GM12874 (cell line): ENCODE data around the gene FPR1.

Experiments used
- CTCF ChIP-seq: IDR thresholded peaks from 2 replicates; pipeline ENCODE4 v1.5.1; 2011; ENCODE audit warnings: low read depth, mild to moderate bottlenecking, control low read depth, low read length, moderate library complexity; ENCODE audit not compliant: insufficient read depth

FPR1 gene

GRCh38 chr19:51794885-51795490, 43.3 kb upstream of the FPR1 start, which contains the start of gene FPR3:
Gene FPR3, plus strand, starts transcription at chr19:51795157. Its CDS starts 28,592 bp downstream, at chr19:51823749.
- no peak for TF ChIP-seq CTCF

GRCh38 chr19:51793994-51794393, 42.3 kb upstream of the FPR1 start:
- no peak for TF ChIP-seq CTCF

- TF ChIP-seq CTCF: no peak
Measured at GRCh38 chr19:51792932-51793331, 41.3 kb upstream of the FPR1 start.

- TF ChIP-seq CTCF: no peak
Measured at GRCh38 chr19:51789061-51789795, 37.5 kb upstream of the FPR1 start.

- TF ChIP-seq CTCF: no peak
Measured at GRCh38 chr19:51788029-51788428, 36.4 kb upstream of the FPR1 start.

GRCh38 chr19:51786646-51787494, 35.2 kb upstream of the FPR1 start:
- no peak for TF ChIP-seq CTCF
